Right lobe of liver (tissue), 4 donors: ENCODE results near the gene CCT4.

Source experiments
- CTCF ChIP-seq, 4 donors: fragments of 200-600 bp in 3 of 4; fragments of 450-650 bp in 1 of 4; IDR thresholded peaks; one replicate each; pipeline versions ENCODE4 v1.5.1 to v1.8.0; 2016 to 2022; ENCODE audit warnings: antibody characterized with exemption in 4 of 4, mild to moderate bottlenecking in 2 of 4
- POLR2A ChIP-seq: fragments of 450-650 bp; IDR thresholded peaks from one replicate; pipeline ENCODE4 v1.6.1; 2017; ENCODE audit warnings: antibody characterized with exemption, mild to moderate bottlenecking
- donor health status: DM: no; HTN: no; CAD: no.
- donor health status: DM: no; HTN: no; CAD: no.
- donor health status: DM: no; HTN: yes; CAD: no.

DNA sequence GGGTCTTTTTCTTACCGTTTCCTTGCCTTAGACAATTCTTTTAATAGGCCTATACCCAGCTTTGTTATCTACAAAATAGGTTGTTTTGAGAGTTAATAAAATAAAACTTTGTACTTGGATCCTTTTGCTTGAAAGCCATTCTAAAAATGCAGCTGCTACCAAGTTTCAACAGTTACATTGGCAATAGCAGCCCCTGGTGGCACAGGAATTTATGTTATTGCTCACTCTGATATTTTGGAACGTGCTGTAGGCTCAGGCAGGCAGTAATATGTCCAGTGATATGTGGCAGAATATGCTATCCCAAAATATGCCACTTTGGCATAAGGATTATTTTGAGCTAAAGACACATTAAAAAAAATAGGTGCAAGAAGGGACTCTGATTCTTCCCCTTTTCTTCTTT is 10.4 kb upstream of the CCT4 start:
- TF ChIP-seq POLR2A (no peak), CTCF (IDR thresholded peaks at IDR 0.05) (peak; percentile 38 to 55 (median 46))
